SK-MEL-5 (cell line): ENCODE results near the gene SLIT3. TPM values are rescaled to one million over a fixed set of nuclear protein-coding genes. Genes with fewer than 3 reads are reported as not detected.

Experiments used
- small RNA-seq, 2 experiments: library from RNA; depleted of rRNA; stranded (forward); fragments of <200 nt; gene quantifications; one replicate each; pipeline ENCODE3, GENCODE V24; 2014
- total RNA-seq: library from RNA; depleted of rRNA; stranded (reverse); fragments of >200 nt; shearing (Covaris generic); gene quantifications from 2 replicates; pipeline ENCODE4 v1.2.3, GENCODE V29; 2014

SLIT3 gene
- total RNA-seq, 1 experiment from 2014 or later, result 0.63 TPM

Small RNA genes within 50 kb of the gene (small RNA-seq; reads per million reads assigned to genes)
- gene MIR218-2 (0 reads per million in 2 experiments), gene MIR585 (0 to 0.33 reads per million in 2 experiments), gene RF00019 (0 reads per million in 2 experiments)
